GM19395 (cell line): ENCODE measurements around the gene C3.
"Not testable (repeated sequence)": the region's sequence is repeated elsewhere in the genome, so short reads cannot be mapped to it uniquely, and the experiment has no call there.

Source experiments
- ATAC-seq: cut with Tn5 transposase; IDR thresholded peaks from one replicate; pipeline ENCODE4 v1.9.1; 2021; ENCODE audit warnings: mild to moderate bottlenecking, moderate library complexity; ENCODE audit not compliant: unreplicated experiment

C3 gene

DNA sequence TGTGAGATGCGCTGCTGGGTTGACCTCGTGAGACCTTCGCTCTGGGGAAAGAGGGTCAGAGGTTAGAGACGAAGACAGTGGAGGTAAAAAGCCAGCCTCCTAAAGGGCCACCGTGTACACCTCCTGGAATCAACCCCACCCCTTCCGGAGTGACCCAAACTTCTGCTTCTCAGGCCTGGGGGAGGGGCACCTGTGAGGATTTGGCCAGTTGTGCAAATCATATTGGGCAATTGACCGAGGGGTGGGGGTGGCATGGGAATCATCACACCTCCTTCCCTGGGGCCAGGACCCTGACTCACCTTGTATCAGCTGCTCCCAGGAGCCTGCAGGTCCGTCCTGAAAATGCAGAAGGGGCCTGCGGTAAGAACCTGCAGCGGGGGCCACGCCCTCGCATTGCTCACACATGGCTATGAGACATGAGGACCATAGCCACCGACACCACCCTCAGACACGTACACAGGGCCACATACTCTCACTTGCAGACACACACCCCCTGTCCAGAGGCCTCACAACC, 53.3 kb downstream of the C3 start:
- ATAC-seq = no peak

DNA sequence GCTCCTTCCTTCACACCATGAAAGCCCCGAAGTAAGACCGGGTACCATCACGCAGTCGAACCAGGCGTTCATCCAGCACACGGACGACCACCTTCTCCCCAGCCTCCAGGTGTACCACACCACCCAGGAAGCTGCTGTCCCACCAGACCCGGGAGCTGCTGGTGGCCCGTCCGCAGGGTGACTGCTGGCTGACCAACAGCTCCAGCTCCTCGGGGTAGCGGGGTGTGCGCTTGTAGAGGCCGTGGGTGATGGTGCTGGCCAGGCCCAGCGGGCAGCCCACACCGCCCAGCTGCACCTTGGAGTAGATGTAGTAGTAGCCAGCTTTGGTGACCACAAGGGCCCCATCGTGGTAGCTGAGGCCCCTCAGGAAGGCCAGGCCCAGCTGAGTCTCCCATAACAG, 55.5 kb downstream of the C3 start:
- no peak for ATAC-seq

DNA sequence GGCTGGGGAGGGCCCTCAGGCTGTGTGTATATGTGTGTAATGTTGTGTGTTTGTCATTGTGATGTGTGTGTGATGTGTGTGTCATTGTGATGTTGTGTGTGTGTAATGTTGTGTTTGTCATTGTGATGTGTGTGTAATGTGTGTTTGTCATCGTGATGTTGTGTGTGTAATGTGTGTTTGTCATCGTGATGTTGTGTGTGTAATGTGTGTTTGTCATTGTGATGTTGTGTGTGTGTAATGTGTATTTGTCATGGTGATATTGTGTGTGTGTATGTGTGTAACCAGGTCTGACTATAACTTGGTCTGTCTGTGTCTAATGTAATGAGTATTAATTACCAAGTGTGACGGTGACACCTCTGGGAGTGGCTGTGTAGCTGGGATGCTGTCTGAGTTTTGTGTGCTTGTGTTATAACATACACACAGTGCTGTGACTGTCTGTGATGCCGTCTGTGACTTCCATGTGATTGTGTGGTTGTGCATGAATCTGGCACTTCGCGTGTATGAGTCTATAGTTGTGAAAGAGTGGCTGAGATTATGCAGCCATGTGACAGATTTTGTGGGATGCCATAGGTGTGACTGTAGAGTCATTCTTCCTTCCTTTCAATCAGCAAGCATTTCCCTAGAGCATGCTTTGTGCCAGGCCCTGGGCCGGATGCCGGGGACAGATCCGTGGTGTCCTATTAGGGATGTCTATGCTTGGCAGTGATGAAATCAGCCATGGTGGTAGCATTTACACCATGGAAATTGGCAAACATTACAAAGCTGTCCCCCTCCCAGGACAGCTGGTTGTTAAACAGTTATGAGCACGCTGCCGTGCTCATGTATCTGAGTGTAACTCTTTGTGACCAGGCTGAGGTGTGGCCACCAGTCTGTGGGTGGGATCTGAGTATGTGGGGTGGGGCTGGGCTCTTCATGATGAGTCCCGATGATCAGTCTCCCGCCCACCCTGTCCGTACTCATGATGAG, 56.9 kb downstream of the C3 start:
- no peak for ATAC-seq

DNA sequence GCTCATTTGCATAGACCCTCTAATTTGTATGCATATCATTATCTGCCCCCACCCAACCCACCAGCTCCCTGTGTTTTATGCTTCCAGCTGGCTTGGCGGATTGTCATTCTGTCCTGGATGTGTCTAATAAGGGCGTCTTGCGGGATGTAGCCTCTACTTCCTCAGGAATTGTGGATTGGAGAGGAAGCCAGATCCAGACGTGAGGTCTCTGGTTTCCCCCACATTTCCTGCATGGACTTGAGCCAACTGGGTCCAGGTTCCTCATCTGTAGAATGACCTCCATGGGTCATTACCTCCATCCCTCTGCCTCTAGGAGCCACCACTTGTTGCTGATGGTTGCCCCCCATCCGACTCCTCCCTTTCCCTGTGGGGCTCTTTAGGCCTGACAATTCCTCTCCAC, 57.7 kb downstream of the C3 start:
- no peak for ATAC-seq

DNA sequence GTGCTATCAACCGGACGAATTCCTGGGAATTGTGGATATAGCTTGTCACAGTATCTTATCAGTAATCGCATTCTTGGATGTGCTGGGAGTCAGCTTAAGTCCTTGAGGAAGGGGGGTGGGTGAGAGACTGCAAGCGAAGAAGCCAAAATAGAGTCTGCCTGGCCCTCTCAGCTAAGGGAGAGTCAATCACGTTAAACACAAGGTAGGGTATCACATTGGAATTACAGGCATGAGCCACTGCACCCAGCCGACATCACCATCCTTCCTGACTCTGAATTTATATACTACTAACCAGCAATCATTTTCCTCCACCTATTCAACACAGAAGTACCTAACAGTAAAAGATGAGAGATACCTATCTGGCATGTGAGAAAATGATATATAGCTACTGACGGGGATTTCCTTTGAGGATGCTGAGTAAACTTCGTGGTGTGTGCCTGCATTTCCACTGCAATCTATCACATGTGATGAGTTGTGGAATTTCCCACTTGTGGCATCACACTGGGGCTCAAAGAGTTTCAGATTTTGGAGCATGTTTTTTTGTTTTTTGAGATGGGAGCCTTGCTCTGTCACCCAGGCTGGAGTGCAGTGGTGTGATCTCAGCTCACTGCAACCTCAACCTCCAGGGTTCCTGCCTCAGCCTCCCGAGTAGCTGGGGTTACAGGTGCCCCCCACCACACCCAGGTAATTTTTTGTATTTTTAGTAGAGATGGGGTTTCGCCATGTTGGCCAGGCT, 58.8 kb downstream of the C3 start:
- not testable (repeated sequence) for ATAC-seq

DNA sequence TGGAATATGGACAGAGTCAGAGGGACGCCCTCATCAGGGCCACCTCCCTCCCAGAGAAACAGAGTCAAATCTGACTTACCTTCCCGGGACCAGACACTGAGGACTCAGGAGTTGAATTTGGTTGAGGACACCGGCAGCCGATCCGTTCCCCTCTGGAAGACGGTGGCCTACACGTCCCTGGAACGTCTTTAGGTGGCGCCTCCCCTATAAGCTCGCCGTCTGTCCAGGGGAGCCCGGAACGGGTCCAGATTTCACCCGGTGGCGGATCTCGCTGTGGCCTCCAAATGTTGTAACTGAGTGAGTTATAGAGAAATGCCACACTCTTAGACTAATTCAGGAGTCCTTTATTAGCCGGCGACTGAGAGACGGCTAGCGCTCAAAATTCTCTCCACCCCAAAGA, 59.5 kb downstream of the C3 start:
- no peak for ATAC-seq

DNA sequence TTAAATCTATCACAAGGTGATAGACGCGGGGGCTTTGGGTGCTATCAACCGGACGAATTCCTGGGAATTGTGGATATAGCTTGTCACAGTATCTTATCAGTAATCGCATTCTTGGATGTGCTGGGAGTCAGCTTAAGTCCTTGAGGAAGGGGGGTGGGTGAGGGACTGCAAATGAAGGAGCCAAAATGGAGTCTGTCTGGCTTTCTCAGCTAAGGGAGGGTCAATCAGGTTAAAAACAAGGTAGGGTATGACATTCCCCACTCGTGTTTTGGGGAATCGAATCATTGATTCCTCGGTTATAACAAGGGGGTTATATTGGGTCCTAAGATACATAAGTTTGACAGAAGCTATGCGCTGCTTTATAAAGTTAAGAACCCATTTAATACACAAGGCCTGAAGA, 64.1 kb downstream of the C3 start:
- ATAC-seq = not testable (repeated sequence)

DNA sequence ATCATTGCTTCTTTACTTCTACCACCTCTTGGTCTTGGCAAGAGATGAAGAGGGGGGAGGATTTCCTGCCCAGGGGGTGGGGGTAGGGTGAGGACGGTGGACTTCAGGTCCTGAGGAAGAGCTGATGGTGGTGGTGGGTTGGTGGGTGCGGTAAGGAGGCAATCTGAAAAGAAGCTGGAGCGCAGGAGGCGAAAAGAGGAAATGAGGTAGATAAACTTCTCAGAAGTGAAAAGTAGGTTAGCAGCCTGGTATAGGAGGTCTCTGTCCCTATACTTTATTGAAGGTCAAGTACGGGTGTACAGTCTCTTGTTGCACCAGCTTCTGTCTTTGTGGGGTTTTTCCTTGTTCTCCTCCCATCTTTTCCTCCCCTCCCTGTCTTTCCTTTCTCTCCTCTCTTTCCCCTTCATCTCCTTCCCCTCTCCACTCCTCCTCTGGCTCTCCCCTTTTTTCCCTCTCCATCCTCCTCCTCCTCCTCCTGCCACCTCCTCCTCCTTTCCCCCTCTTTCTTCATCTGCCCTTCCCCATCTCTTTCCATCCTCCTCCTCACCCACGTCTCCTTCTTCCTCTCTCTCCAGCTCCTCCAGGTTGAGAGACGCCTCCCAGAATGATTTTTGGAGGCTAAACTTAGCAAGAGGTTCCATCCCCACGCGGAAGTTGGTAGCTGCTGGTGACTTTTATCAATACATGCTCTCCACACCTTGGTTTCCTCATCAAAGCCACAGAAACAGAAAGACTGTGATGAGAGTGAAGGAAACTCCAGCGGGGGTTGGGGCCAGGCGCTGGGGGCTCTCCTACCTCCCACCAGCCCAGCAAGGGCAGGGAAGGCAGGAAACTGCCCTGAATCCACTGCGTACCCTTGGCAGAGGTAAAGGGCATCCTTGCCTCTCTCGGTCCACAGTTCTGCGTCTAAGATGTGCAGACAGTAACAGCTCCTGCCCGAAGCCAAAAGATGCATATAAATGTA, 65.8 kb downstream of the C3 start:
- no peak for ATAC-seq

DNA sequence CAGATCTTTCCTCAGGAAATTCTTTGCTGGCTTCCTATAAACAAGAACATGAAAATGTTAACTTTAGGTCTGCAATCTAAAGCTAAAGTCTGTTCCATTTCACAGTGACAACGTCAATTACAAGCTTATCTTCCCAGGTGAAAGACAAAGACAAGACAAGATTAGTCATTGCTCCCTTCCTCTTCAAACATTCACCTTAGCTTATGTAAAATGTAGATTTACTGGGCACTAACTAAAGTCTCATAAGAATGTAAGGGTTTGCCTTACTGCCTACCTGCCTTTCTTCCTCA, 67.7 kb downstream of the C3 start:
- no peak for ATAC-seq

DNA sequence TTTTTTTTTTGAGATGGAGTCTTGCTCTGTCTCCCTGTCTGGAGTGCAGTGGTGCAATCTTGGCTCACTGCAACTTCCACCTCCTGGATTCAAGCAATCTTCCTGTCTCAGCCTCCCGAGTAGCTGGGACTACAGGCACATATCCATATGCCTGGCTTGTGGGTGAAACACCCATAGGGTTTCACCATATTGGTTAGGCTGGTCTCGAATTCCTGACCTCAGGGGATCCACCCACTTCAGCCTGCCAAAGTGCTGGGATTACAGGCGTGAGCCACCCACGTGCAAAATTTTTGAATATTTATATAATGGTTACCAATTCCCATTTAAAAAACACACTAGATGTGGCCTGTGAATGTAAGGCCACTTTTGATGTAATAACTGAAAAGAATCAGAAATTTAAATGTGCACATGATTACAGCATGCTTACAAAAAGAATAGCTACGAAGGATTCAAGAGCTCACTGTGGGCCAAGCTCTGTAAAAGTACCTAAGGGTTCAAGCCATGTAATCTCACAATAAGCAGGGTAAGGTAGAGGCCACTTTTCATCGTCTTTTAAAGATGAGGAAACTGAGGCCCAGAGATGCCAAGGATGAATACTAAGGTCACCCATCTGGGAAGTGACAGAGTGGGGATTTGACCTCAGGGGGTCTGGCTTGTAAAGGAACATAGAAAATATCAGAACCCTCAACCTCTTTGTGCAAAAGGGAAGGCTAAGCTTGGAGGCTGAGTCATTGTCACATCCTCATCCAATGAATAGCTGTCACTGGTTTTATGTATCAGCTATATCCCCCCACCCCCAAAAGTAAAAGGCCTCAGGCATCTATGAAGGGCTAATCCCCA, 68.3 kb downstream of the C3 start:
- no peak for ATAC-seq

DNA sequence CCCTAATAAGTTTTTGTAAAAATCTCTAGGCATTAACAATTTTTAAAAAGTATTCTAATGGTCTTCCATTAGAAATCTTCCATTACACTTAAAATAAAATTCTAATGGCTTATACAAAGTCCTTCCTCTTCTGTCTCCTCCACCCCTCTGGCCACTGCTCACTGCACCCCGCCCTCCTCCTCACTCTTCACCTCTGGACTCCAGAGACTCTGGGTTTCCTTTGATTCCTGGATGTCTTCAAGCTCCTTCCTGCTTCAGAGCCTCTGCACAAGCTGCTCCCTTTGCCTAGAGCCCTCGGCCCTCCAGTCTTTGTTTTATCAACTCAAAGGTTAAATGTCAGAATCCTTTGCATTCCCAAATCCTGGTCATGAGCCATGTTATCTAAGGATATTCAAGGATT, 71.3 kb downstream of the C3 start:
- no peak for ATAC-seq

DNA sequence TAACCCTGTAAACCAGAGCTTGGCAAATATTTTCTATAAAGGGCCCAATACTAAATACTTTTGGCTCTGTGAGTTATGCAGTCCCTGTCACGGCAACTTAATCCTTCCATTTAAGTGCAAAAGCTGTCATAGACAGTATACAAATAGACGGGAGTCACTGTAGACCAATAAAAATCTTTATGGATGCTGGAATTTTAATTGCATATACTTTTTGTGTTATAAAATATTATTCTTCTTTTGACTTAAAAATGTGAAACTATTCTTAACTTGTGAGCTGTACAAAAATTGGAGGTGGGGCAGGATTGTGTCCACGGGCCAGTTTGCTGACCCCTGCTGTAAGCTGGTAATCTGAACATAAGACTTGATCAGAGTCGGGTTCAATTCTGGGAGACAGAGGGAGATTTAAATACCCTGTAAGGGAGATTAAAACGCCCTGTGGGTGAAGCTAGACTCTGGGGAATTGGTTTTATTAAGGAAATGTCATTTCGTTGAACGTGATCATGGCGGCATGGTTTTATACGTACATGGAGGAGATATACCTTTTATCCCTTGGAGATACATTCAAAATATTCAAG, 72.2 kb downstream of the C3 start:
- ATAC-seq = no peak

DNA sequence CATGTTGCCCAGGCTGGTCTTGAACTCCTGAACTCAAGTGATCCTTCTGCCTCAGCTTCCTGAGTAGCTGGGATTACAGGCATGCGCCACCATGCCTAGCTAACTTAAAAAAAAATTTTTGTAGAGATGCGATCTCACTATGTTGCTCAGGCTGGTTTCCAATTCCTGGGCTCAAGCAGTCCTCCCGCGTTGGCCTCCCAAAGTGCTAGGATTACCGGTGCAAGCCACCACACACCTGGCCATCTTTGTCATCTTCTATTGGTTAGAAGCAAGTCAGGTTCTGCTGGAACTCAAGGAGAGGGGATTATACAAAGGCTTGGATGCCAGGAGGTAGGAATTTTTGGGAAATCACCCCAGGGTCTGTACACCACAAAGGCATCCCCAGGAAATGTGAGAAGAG, 75.7 kb downstream of the C3 start:
- ATAC-seq = no peak

DNA sequence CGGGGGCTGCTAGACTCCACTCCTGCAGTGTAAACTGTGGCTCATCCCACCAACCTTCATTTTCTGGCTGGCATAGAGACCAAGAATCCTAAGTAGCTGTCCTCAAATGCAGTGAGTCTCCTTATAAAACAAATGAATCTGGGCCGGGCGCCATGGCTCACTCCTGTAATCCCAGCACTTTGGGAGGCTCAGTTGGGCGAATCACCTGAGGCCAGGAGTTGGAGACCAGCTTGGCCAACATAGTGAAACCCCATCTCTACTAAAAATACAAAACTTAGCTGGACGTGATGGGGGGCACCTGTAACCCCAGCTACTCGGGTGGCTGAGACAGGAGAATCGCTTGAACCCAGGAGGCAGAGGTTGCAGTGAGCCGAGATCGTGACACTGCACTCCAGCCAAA, 80.1 kb downstream of the C3 start:
- ATAC-seq = not testable (repeated sequence)

DNA sequence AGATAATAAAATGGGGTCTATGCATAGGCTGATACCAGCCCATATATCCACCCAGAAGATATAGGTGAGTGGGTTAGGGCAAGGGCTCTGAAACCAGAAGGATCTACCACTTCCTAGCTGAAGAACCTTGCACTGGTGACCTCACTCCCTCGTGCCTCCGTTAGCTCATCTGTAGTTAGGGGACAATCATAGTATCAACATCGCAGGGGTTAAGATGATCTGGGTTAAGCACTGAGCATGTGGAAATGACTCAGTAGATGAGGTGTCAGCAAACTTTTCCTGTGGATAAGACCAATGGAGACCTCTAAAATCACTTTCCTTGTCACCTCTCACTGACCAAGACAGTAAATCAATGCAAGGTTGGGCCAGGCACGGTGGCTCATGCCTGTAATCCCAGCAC, 81.0 kb downstream of the C3 start:
- ATAC-seq = no peak

DNA sequence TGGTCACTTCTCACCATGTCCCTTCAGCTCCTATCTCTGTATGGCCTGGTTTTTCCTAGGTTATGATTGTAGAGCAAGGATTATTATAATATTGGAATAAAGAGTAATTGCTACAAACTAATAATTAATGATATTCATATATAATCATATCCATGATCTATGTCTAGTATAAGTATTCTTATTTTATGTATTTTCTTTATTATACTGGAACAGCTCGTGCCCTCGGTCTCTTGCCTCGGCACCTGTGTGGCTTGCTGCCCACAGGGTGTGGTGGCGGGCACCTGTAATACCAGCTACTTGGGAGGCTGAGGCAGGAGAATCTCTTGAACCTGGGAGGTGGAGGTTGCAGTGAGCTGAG, 87.0 kb downstream of the C3 start:
- not testable (repeated sequence) for ATAC-seq

DNA sequence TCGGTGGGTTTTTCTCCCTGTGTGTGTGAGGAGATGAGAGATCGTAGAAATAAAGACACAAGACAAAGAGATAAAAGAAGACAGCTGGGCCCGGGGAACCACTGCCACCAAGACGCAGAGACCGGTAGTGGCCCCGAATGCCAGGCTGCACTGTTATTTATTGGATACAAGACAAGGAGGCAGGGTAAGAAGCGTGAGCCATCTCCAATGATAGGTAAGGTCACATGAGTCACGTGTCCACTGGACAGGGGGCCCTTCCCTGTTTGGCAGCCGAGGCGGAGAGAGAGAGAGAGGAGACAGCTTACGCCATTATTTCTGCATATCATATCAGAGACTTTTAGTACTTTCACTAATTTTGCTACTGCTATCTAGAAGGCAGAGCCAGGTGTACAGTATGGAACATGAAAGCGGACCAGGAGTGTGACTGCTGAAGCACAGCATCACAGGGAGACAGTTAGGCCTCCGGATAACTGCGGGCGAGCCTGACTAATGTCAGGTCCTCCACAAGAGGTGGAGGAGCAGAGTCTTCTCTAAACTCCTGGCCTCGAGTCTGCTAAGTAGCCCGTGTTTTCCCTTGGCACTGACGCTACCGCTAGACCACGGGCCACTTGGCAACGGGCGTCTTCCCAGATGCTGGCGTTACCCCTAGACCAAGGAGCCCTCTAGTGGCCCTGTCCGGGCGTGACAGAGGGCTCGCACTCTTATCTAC, 87.5 kb downstream of the C3 start:
- not testable (repeated sequence) for ATAC-seq

DNA sequence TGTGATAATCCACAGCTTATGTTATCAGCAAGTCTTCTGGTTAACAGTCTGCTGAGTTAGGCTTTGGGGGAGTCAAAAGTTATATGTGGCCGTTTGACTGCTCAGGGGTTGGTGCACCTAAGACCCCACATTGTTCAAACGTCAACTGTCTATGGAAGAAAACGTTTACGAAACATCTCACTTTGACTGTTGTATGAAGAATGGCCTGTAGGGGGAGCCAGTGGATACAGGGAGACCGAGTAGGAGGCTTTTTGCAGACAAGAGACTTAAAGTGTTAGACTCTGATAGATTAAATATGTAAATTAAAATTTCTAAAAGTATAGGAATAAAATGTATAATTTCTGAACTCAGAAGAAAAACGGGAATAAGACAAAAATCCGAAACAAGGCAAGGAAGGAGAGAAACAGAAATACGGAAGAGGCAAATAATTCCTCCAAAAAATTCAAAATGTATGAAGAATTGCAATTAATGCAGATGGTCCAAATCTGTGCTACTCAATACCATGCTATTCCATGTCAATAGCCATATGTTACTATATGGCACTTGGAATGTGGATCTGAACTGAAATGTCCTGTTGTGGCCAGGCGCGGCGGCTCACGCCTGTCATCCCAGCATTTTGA, 88.3 kb downstream of the C3 start:
- no peak for ATAC-seq
